Activated CD8-positive, alpha-beta T cell treated with anti-CD3 and anti-CD28 coated beads, Interleukin-2, amount 10 ng/mL, durations not matched to agents 7 days and 5 days (primary cell): ENCODE results near the gene TAF1A. TPM values are rescaled to one million over a fixed set of nuclear protein-coding genes. Genes with fewer than 3 reads are reported as not detected.

Experiments used
- ATAC-seq: fragments of 150-1000 bp; cut with Tn5 transposase; one replicate; pipeline ENCODE4 v1.10.0; 2021; ENCODE audit warnings: moderate library complexity
- CTCF ChIA-PET: fragments of 350-600 bp; sonication (Branson Sonifier 250); formaldehyde crosslinking; loops from one replicate; lab custom pipeline; 2021; ENCODE audit warnings: antibody characterized with exemption; lab: Charles Lee
- POLR2A ChIA-PET: fragments of 350-600 bp; sonication (Branson Sonifier 250); formaldehyde crosslinking; loops from one replicate; lab custom pipeline; 2021; ENCODE audit warnings: antibody characterized with exemption; lab: Charles Lee
- DNase-seq: peaks from one replicate; pipeline ENCODE4 v3.0.0-alpha.2; 2020
- H3K27ac Mint-ChIP-seq: one replicate; pipeline ENCODE4 v1.8.0; 2021; ENCODE audit warnings: mild to moderate bottlenecking, mixed read lengths
- H3K27me3 Mint-ChIP-seq: one replicate; pipeline ENCODE4 v1.8.0; 2021; ENCODE audit warnings: low read depth, mixed read lengths
- H3K36me3 Mint-ChIP-seq: one replicate; pipeline ENCODE4 v1.8.0; 2021; ENCODE audit warnings: low read depth, mixed read lengths
- H3K4me1 Mint-ChIP-seq: one replicate; pipeline ENCODE4 v1.8.0; 2021; ENCODE audit warnings: low read depth, mixed read lengths
- H3K4me3 Mint-ChIP-seq: one replicate; pipeline ENCODE4 v1.8.0; 2021; ENCODE audit warnings: mild to moderate bottlenecking, mixed read lengths
- H3K9me3 Mint-ChIP-seq: one replicate; pipeline ENCODE4 v1.8.0; 2022; ENCODE audit warnings: mixed read lengths; ENCODE audit not compliant: insufficient read depth
- total RNA-seq, 2 experiments: library from RNA; stranded (reverse); gene quantifications; one replicate each; pipeline ENCODE4 v1.2.3, GENCODE V29; 2021

The TAF1A gene
- total RNA-seq: 10 to 100 TPM in 1 of 2 experiments, 1 to 10 TPM in 1; 10.0 to 12.8 TPM

- Mint-ChIP-seq H3K4me3 (peak within 1 kb of the TSS; percentile 97), H3K27me3 (no peaks in the 10 kb centered on the region), H3K27ac (peak within 1 kb of the TSS; percentile 99), H3K4me1 (peaks cover 42% of the 10 kb centered on the region), H3K36me3 (peaks cover 26% of the 10 kb centered on the region), H3K9me3 (no peaks in the 10 kb centered on the region)
- ChIA-PET POLR2A (interaction anchor here (0.5 to 1.6 kb wide), 9 partner anchors 9 to 123 kb away, joined by 3 to 8 read pairs (median 4); partner anchors contain the start of genes AIDA and BROX), CTCF (interaction anchor here (0.7 to 3.3 kb wide), 10 partner anchors 9 to 125 kb away, joined by 3 to 30 read pairs (median 4); no protein-coding TSS in a partner anchor)
- ATAC-seq (peak; percentile 100), DNase-seq (peak; percentile 92)
These were observed at the start of gene TAF1A for GRCh38 chr1:222589462-222590302. Gene TAF1A, minus strand, starts transcription at chr1:222589933.

- Mint-ChIP-seq H3K27me3 (no peaks in the 10 kb centered on the region), H3K9me3 (no peaks in the 10 kb centered on the region), H3K4me1 (peaks cover 14% of the 10 kb centered on the region), H3K27ac (peak overlapping the region; percentile 67), H3K36me3 (peaks cover 44% of the 10 kb centered on the region), H3K4me3 (no peak overlapping the region)
- CTCF ChIA-PET: interaction anchor here (0.6 to 3.9 kb wide), 33 partner anchors 9 to 1198 kb away, joined by 3 to 62 read pairs (median 4); partner anchors contain the start of genes MIA3 and TAF1A
- DNase-seq: peak; percentile 90
- peak; percentile 87 for ATAC-seq
- POLR2A ChIA-PET: interaction anchor here (0.8 to 2.2 kb wide), 8 partner anchors 9 to 169 kb away, joined by 3 to 13 read pairs (median 5); partner anchors contain the start of genes BROX and TAF1A
These were observed 44.7 kb upstream of the TAF1A start for GRCh38 chr1:222634180-222635013.

GRCh38 chr1:222632749-222633148, 43.0 kb upstream of the TAF1A start:
- DNase-seq (no peak), ATAC-seq (no peak)
- H3K27me3 Mint-ChIP-seq: no peaks in the 10 kb centered on the region
- peaks cover 43% of the 10 kb centered on the region for H3K36me3 Mint-ChIP-seq
- no peak overlapping the region for H3K4me3 Mint-ChIP-seq
- H3K4me1 Mint-ChIP-seq: peaks cover 14% of the 10 kb centered on the region
- H3K9me3 Mint-ChIP-seq: no peaks in the 10 kb centered on the region
- ChIA-PET CTCF (interaction anchor here (2.7 to 3.4 kb wide), 2 partner anchors 12 to 43 kb away, joined by 29 to 30 read pairs; partner anchors contain the start of gene TAF1A), POLR2A (no interaction called here)
- no peak overlapping the region for H3K27ac Mint-ChIP-seq

GRCh38 chr1:222631611-222632208, 42.0 kb upstream of the TAF1A start:
- peaks cover 14% of the 10 kb centered on the region for H3K4me1 Mint-ChIP-seq
- no peak for ATAC-seq
- ChIA-PET POLR2A (no interaction called here), CTCF (interaction anchor here (3.4 kb wide), 1 partner anchor 42 kb away, joined by 30 read pairs; the partner anchor contains the start of gene TAF1A)
- H3K27me3 Mint-ChIP-seq: no peaks in the 10 kb centered on the region
- no peaks in the 10 kb centered on the region for H3K9me3 Mint-ChIP-seq
- no peak for DNase-seq
- H3K27ac Mint-ChIP-seq: no peak overlapping the region
- no peak overlapping the region for H3K4me3 Mint-ChIP-seq
- H3K36me3 Mint-ChIP-seq: peaks cover 38% of the 10 kb centered on the region

GRCh38 chr1:222629921-222630535, 40.3 kb upstream of the TAF1A start:
- CTCF ChIA-PET: no interaction called here
- DNase-seq (no peak), ATAC-seq (no peak)
- peaks cover 14% of the 10 kb centered on the region for H3K4me1 Mint-ChIP-seq
- H3K36me3 Mint-ChIP-seq: peaks cover 38% of the 10 kb centered on the region
- H3K27me3 Mint-ChIP-seq: no peaks in the 10 kb centered on the region
- POLR2A ChIA-PET: no interaction called here
- H3K4me3 Mint-ChIP-seq: no peak overlapping the region
- no peaks in the 10 kb centered on the region for H3K9me3 Mint-ChIP-seq
- no peak overlapping the region for H3K27ac Mint-ChIP-seq

- no peaks in the 10 kb centered on the region for H3K9me3 Mint-ChIP-seq
- H3K36me3 Mint-ChIP-seq: peaks cover 29% of the 10 kb centered on the region
- H3K27ac Mint-ChIP-seq: no peak overlapping the region
- no peak overlapping the region for H3K4me3 Mint-ChIP-seq
- ATAC-seq (no peak), DNase-seq (no peak)
- H3K4me1 Mint-ChIP-seq: no peaks in the 10 kb centered on the region
- CTCF ChIA-PET: interaction anchor here (1.3 to 1.4 kb wide), 2 partner anchors 15 to 163 kb away, joined by 3 read pairs; no protein-coding TSS in a partner anchor
- no peaks in the 10 kb centered on the region for H3K27me3 Mint-ChIP-seq
- POLR2A ChIA-PET: no interaction called here
These were observed 37.5 kb upstream of the TAF1A start for GRCh38 chr1:222627232-222627631.

- H3K27me3 Mint-ChIP-seq: no peaks in the 10 kb centered on the region
- POLR2A ChIA-PET: no interaction called here
These were observed 34.5 kb upstream of the TAF1A start for GRCh38 chr1:222624214-222624613.

GRCh38 chr1:222623458-222623857, 33.7 kb upstream of the TAF1A start:
- POLR2A ChIA-PET: no interaction called here

More at GRCh38 chr1:222624214-222624613, 34.5 kb upstream of the TAF1A start:
- H3K4me1 Mint-ChIP-seq: peaks cover 8% of the 10 kb centered on the region
- ATAC-seq: no peak
- H3K9me3 Mint-ChIP-seq: no peaks in the 10 kb centered on the region
- H3K36me3 Mint-ChIP-seq: peaks cover 29% of the 10 kb centered on the region
- CTCF ChIA-PET: interaction anchor here (2.1 to 3.0 kb wide), 2 partner anchors 10 to 159 kb away, joined by 6 to 20 read pairs; no protein-coding TSS in a partner anchor
- H3K27ac Mint-ChIP-seq: no peak overlapping the region
- H3K4me3 Mint-ChIP-seq: no peak overlapping the region
- no peak for DNase-seq

GRCh38 chr1:222622765-222623164, 33.0 kb upstream of the TAF1A start:
- Mint-ChIP-seq H3K36me3 (peaks cover 22% of the 10 kb centered on the region), H3K4me1 (peaks cover 14% of the 10 kb centered on the region), H3K27ac (no peak overlapping the region), H3K27me3 (no peaks in the 10 kb centered on the region), H3K9me3 (no peaks in the 10 kb centered on the region), H3K4me3 (no peak overlapping the region)
- no peak for DNase-seq
- no peak for ATAC-seq
- CTCF ChIA-PET: interaction anchor here (2.1 to 5.1 kb wide), 2 partner anchors 11 to 157 kb away, joined by 6 to 43 read pairs; no protein-coding TSS in a partner anchor
- POLR2A ChIA-PET: no interaction called here

More at GRCh38 chr1:222623458-222623857, 33.7 kb upstream of the TAF1A start:
- no peak for ATAC-seq
- no peak for DNase-seq
- CTCF ChIA-PET: interaction anchor here (2.1 to 3.0 kb wide), 2 partner anchors 11 to 158 kb away, joined by 6 to 20 read pairs; no protein-coding TSS in a partner anchor
- Mint-ChIP-seq H3K4me1 (peaks cover 14% of the 10 kb centered on the region), H3K4me3 (no peak overlapping the region), H3K36me3 (peaks cover 26% of the 10 kb centered on the region), H3K27ac (no peak overlapping the region), H3K27me3 (no peaks in the 10 kb centered on the region), H3K9me3 (no peaks in the 10 kb centered on the region)

GRCh38 chr1:222620566-222620965, 30.8 kb upstream of the TAF1A start:
- peaks cover 13% of the 10 kb centered on the region for H3K36me3 Mint-ChIP-seq
- POLR2A ChIA-PET: interaction anchor here (2.7 kb wide), 1 partner anchor 92 kb away, joined by 10 read pairs; the partner anchor contains the start of genes AIDA and BROX

More at GRCh38 chr1:222620566-222620965, 30.8 kb upstream of the TAF1A start:
- no peaks in the 10 kb centered on the region for H3K9me3 Mint-ChIP-seq
- H3K4me3 Mint-ChIP-seq: no peak overlapping the region
- no peak overlapping the region for H3K27ac Mint-ChIP-seq
- peaks cover 19% of the 10 kb centered on the region for H3K4me1 Mint-ChIP-seq
- DNase-seq (no peak), ATAC-seq (no peak)
- peaks cover 4% of the 10 kb centered on the region for H3K27me3 Mint-ChIP-seq
- CTCF ChIA-PET: interaction anchor here (1.7 to 5.1 kb wide), 3 partner anchors 13 to 165 kb away, joined by 4 to 43 read pairs (median 8); partner anchors contain the start of gene TAF1A
